Lower leg skin (tissue), 3 donors: ENCODE measurements around the gene NR2F1-AS1.

Experiments
- CTCF ChIP-seq, 3 donors: fragments of 450-650 bp; IDR thresholded peaks; one replicate each; pipeline ENCODE4 v1.5.1; 2016; ENCODE audit warnings: antibody characterized with exemption in 3 of 3, mild to moderate bottlenecking in 3 of 3, moderate library complexity in 2 of 3
- POLR2A ChIP-seq, 2 donors: fragments of 450-650 bp; IDR thresholded peaks; one replicate each; pipeline ENCODE4 v1.6.1; 2016 to 2017; ENCODE audit warnings: antibody characterized with exemption in 2 of 2, mild to moderate bottlenecking in 1 of 2, moderate library complexity in 1 of 2

- no peak for TF ChIP-seq CTCF (IDR thresholded peaks at IDR 0.05)
- TF ChIP-seq POLR2A (IDR thresholded peaks at IDR 0.05), result no peak
Measured at GRCh38 chr5:93586736-93587596, 5.9 kb upstream of the NR2F1-AS1 start.
